PC-9 (cell line): ENCODE measurements around the gene KLK5.

ENCODE experiments used
- EZH2 ChIP-seq: fragments of 200-600 bp; sonication (generic); IDR thresholded peaks from 2 replicates; pipeline ENCODE4 v1.8.0; 2017; ENCODE audit warnings: antibody characterized with exemption, low read depth
- TF ChIP-seq, protein P1 (sequence below): fragments of 200-600 bp; sonication (generic); conservative IDR thresholded peaks from 2 replicates; pipeline ENCODE4 v1.6.1; 2017; ENCODE audit warnings: mixed run types, antibody characterized with exemption, mild to moderate bottlenecking, moderate library complexity

DNA sequence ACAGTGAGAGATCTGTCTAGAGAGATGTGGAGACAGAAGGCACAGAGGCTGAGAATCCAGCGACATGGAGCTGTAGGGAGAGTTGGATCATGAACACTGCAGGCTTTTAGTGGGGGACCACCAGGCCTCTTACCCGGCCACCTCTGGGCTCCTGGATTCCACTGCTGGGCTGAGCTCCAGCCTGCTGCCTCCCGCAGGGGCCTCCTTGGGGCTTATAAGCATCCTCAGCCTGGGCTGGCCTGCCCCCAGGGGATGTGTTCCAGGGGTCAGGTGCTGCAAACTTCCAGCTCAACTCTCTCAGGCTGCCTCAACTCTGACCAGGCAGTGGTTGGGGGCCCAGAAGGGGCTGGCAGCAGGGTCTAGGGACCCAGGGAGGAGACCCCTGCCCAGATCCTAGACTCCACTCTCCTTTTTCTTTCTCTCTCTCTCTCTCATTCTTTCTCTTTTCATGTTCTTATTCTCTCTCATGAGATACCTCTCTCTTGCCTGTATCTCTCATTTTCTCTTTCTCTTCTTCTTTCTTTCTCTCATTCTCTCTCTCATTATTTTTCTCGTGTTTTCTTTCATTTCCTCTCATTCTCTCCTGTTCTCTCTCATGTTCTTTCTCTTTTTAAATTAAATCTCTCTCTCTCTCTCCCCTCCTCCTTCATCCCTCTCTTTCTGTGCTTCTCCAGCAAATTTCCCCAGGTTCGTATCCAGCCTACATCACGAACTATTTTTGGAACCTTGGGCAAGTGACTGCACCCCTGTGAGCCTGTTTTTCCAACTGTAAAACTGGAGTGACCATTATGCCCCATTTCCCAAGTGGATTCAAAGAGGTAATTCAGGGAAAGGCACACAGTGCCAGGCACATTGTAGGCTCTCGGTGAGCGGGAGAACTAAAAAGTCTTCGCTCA is 41.4 kb downstream of the KLK5 start, which contains the start of gene KLK4:
- TF ChIP-seq, protein P1, sequence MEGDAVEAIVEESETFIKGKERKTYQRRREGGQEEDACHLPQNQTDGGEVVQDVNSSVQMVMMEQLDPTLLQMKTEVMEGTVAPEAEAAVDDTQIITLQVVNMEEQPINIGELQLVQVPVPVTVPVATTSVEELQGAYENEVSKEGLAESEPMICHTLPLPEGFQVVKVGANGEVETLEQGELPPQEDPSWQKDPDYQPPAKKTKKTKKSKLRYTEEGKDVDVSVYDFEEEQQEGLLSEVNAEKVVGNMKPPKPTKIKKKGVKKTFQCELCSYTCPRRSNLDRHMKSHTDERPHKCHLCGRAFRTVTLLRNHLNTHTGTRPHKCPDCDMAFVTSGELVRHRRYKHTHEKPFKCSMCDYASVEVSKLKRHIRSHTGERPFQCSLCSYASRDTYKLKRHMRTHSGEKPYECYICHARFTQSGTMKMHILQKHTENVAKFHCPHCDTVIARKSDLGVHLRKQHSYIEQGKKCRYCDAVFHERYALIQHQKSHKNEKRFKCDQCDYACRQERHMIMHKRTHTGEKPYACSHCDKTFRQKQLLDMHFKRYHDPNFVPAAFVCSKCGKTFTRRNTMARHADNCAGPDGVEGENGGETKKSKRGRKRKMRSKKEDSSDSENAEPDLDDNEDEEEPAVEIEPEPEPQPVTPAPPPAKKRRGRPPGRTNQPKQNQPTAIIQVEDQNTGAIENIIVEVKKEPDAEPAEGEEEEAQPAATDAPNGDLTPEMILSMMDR: no peak
- no peak for TF ChIP-seq EZH2
